Keratinocyte (primary cell): ENCODE results near the gene PMPCB.
"Not testable (repeated sequence)": the region's sequence is repeated elsewhere in the genome, so short reads cannot be mapped to it uniquely, and the experiment has no call there.

Source experiments
- EZH2 ChIP-seq: IDR thresholded peaks from one replicate; pipeline ENCODE4 v1.6.1; 2012; ENCODE audit warnings: inconsistent platforms, mild to moderate bottlenecking, low read length, moderate library complexity
- TF ChIP-seq, protein P1 (sequence below), 3 experiments: IDR thresholded peaks in 1 of 3; conservative IDR thresholded peaks in 1 of 3; optimal IDR thresholded peaks in 1 of 3; 2 replicates in 2 of 3; 3 replicates in 1 of 3; pipeline versions ENCODE3 to v1.5.1; 2011; ENCODE audit warnings: low read length in 3 of 3, mild to moderate bottlenecking in 3 of 3, moderate library complexity in 2 of 3, control low read depth in 1 of 3, inconsistent platforms in 1 of 3; ENCODE audit not compliant: insufficient read depth in 2 of 3; ENCODE audit errors: extremely low read depth in 1 of 3

DNA sequence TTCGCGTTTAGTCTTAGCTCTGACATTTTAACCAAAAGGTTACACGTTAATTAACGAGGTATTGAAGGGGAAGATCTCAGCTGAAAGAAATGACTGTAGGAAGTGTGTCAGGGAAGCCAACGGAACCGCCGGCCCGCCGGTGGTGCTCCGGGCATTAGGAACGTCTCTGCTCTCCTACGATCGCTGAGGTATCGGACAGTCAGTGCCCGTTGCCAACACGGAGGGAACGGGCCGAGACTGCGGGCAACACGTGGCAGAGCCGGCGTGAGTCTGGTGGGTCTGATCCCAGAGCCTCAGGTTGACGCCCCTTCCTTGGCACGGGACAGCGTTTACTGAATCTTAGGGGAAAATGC, 16.5 kb upstream of the PMPCB start:
- TF ChIP-seq, protein P1, sequence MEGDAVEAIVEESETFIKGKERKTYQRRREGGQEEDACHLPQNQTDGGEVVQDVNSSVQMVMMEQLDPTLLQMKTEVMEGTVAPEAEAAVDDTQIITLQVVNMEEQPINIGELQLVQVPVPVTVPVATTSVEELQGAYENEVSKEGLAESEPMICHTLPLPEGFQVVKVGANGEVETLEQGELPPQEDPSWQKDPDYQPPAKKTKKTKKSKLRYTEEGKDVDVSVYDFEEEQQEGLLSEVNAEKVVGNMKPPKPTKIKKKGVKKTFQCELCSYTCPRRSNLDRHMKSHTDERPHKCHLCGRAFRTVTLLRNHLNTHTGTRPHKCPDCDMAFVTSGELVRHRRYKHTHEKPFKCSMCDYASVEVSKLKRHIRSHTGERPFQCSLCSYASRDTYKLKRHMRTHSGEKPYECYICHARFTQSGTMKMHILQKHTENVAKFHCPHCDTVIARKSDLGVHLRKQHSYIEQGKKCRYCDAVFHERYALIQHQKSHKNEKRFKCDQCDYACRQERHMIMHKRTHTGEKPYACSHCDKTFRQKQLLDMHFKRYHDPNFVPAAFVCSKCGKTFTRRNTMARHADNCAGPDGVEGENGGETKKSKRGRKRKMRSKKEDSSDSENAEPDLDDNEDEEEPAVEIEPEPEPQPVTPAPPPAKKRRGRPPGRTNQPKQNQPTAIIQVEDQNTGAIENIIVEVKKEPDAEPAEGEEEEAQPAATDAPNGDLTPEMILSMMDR (optimal IDR thresholded peaks at IDR 0.05 in 1 of 3, IDR thresholded peaks at IDR 0.05 in 1 of 3, conservative IDR thresholded peaks at IDR 0.05 in 1 of 3; ENCODE audit: extremely low read depth in 1 of 3, insufficient read depth in 2 of 3, low read length in 3 of 3): not testable (repeated sequence)
- TF ChIP-seq EZH2: not testable (repeated sequence)
